NCI-H2196 (cell line): Measurements from ENCODE around the gene TFR2.

ENCODE experiments used
- DNase-seq: peaks from one replicate; lab custom pipeline; 2025; ENCODE audit not compliant: unreplicated experiment; lab: John Stamatoyannopoulos, UW

TFR2 gene

GRCh38 chr7:100641463-100641859, at the start of gene TFR2:
TSS of gene TFR2 (minus strand) at chr7:100641552. CDS start at chr7:100641509, 43 bp downstream.
- DNase-seq = no peak

GRCh38 chr7:100689230-100690135, 48.1 kb upstream of the TFR2 start:
- no peak for DNase-seq

- DNase-seq = no peak
These were observed 47.0 kb upstream of the TFR2 start for GRCh38 chr7:100688326-100688860.

GRCh38 chr7:100687751-100688300, 46.5 kb upstream of the TFR2 start:
- DNase-seq = no peak

GRCh38 chr7:100687261-100687660, 45.9 kb upstream of the TFR2 start:
- no peak for DNase-seq

GRCh38 chr7:100686822-100687211, 45.5 kb upstream of the TFR2 start:
- DNase-seq = no peak

GRCh38 chr7:100686201-100686821, 45.0 kb upstream of the TFR2 start:
- DNase-seq = no peak

GRCh38 chr7:100685631-100686145, 44.3 kb upstream of the TFR2 start:
- DNase-seq = no peak

- DNase-seq = no peak
These were observed 43.8 kb upstream of the TFR2 start for GRCh38 chr7:100685049-100685605.

- DNase-seq = no peak
These were observed 43.2 kb upstream of the TFR2 start for GRCh38 chr7:100684534-100685042.

GRCh38 chr7:100683659-100684533, 42.5 kb upstream of the TFR2 start:
- DNase-seq = no peak

- DNase-seq = no peak
These were observed 41.8 kb upstream of the TFR2 start for GRCh38 chr7:100682991-100683658.

- no peak for DNase-seq
These were observed 40.9 kb upstream of the TFR2 start for GRCh38 chr7:100682228-100682741.

- no peak for DNase-seq
These were observed 40.3 kb upstream of the TFR2 start for GRCh38 chr7:100681491-100682227.

- DNase-seq = no peak
These were observed 39.4 kb upstream of the TFR2 start for GRCh38 chr7:100680576-100681271.

- DNase-seq = no peak
These were observed 38.7 kb upstream of the TFR2 start for GRCh38 chr7:100679927-100680575.

GRCh38 chr7:100679129-100679926, 38.0 kb upstream of the TFR2 start:
- no peak for DNase-seq
